Breast epithelium (tissue), 3 donors: Measurements from ENCODE around the gene NCKAP5.

Experiments used
- CTCF ChIP-seq, 3 donors: fragments of 450-650 bp; IDR thresholded peaks; one replicate each; pipeline ENCODE4 v1.5.1; 2016 to 2017; ENCODE audit warnings: antibody characterized with exemption in 3 of 3, mild to moderate bottlenecking in 3 of 3, moderate library complexity in 3 of 3
- POLR2A ChIP-seq: fragments of 450-650 bp; IDR thresholded peaks from one replicate; pipeline ENCODE4 v1.6.1; 2016; ENCODE audit warnings: antibody characterized with exemption, mild to moderate bottlenecking, moderate library complexity

- no peak for TF ChIP-seq CTCF (IDR thresholded peaks at IDR 0.05)
- no peak for TF ChIP-seq POLR2A
Measured at GRCh38 chr2:132645722-132646539, 922.3 kb downstream of the NCKAP5 start.
